Measurements from ENCODE around the gene SPTA1.

The SPTA1 gene

DNA sequence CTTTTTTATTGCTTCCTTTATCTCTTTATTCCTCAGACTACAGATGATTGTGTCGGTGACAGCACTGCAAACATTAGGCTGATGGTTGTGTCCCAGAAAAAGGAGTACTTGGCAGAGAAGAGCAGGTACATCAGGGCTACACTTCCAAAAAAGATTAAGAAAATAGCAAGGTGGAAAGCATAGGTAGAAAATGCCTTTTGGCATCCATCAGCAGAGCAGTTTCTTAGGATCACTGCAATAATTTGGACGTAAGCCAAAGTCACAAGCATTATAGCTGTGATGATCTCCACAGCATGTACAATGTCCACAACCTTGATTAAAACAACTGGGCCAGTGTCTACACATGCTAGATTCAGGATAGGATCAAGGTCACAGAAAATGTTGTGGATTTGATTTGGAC is 8.1 kb upstream of the SPTA1 start:
- TF ChIP-seq GATA3 (IDR thresholded peaks at IDR 0.05; ENCODE audit: low read depth, low read length) (no peak), GATA2 (IDR thresholded peaks at IDR 0.05; ENCODE audit: low read depth, low read length) (no peak)

DNA sequence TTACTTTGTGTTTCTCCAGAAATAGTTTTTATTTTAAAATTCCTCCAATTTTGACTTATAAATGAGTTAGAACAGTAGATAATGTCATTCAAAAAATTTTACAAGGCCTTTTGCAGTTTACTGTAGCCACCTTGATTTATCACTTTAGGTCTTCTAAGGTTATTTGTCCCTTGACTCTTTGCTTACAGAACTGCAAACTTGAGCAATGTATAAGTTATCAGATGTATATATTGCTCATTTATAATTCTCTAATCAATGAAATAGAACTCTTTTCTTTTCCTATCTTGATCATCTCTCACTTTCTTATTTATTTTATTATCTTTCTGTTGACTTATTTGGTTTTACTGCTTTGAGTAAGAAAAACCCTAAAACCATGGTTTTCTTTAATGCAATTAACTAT is 5.8 kb upstream of the SPTA1 start:
- no peak for TF ChIP-seq GATA3 (IDR thresholded peaks at IDR 0.05; ENCODE audit: low read depth, low read length)
- no peak for TF ChIP-seq GATA2 (IDR thresholded peaks at IDR 0.05; ENCODE audit: low read depth, low read length)

DNA sequence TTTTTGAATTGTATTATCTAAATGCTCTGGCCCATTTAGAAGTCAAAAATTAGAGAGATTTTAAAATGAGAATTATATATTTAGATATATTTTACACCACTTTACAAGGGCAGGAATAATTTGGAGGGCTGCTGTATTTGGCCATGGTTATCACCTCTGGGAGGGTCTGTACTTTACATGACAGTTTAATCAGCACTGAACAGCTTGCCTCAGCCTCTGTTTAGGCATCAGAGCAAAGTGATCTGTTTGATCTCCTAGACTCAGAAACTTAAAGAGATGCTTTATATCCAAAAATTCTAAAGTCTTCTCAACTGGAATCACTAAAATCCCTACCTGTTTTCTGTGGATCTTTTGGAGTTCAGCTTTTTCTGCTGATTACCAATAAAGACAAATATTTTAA is 5.4 kb upstream of the SPTA1 start:
- TF ChIP-seq GATA3 (IDR thresholded peaks at IDR 0.05; ENCODE audit: low read depth, low read length) (no peak), GATA2 (IDR thresholded peaks at IDR 0.05; ENCODE audit: low read depth, low read length) (no peak)

DNA sequence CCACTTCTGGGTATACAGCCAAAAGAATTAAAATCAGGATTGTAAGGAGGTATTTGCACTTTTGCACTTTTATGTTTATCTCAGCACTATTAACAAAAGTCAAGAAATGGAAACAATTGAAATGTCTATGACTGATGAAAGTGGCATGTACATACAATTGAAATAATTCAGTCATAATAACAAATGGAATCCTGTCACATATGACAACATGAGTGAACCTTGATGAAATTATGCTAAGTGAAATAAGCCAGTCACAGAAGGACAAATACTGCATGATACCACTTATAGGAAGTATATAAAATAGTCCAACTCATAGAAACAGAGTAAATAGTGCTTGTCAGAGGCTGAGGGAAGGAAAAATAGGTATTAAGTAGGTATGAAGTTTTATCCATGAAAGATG is 3.4 kb upstream of the SPTA1 start:
- TF ChIP-seq GATA2 (IDR thresholded peaks at IDR 0.05; ENCODE audit: low read depth, low read length), result no peak
- no peak for TF ChIP-seq GATA3 (IDR thresholded peaks at IDR 0.05; ENCODE audit: low read depth, low read length)

DNA sequence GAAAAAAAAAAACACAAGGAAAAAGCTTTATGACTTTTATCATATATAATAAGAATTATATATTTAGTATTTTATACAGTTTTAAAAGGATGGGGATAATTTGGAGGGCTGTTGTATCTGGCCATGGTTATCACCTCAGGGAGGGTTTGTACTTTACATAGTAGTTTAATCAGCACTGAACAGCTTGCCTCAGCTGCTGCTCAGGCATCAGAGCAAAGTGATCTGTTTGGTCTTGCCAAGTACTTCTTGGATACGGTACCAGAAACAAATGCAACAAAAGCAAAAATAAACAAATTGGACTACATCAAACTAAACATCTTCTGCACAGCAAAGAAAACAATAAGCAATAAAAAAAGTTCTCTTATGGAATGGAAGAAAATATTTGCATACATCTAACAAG is 2.6 kb upstream of the SPTA1 start:
- no peak for TF ChIP-seq GATA2 (IDR thresholded peaks at IDR 0.05; ENCODE audit: low read depth, low read length)

DNA sequence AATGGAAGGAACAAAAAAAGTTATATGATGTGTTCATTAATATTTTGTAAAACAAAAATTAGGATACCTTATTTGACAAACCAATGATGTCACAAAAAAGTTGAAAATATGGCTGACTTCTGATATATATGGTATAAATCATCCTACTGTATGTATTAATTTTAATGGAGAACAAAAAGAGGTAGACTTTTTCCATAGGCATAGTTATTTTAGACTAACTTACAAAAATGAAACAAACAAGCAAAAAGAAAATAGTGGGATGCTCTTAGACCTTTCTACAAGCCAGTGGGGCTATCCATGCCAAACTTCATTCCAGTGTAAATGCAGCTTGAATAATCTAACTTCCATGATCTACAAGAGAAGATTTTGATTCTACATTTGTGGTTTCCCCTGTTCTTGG is 522 bp upstream of the SPTA1 start:
- no peak for TF ChIP-seq GATA2 (IDR thresholded peaks at IDR 0.05; ENCODE audit: low read depth, low read length)
- no peak for TF ChIP-seq GATA3 (IDR thresholded peaks at IDR 0.05; ENCODE audit: low read depth, low read length)

DNA sequence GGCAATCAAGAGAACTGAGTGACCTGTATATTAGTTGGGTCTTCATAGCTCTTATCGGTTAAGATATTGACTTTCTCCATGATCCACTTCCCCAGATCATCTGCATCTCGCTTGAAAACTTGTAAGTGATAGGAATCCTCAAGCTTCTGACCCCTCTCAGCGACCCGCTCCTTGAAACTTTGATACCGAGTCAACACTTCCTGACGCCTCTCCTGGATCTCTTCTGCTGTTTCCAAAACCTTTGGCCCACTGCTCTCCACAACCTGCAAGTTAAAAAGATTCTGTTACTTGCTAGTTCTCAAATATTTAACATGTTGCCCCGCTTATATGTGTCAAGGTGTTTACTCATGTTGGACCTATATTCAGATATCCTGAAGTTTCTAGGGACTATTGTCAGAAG is 1.4 kb downstream of the SPTA1 start:
- TF ChIP-seq GATA3 (IDR thresholded peaks at IDR 0.05; ENCODE audit: low read depth, low read length) (no peak), GATA2 (IDR thresholded peaks at IDR 0.05; ENCODE audit: low read depth, low read length) (no peak)

DNA sequence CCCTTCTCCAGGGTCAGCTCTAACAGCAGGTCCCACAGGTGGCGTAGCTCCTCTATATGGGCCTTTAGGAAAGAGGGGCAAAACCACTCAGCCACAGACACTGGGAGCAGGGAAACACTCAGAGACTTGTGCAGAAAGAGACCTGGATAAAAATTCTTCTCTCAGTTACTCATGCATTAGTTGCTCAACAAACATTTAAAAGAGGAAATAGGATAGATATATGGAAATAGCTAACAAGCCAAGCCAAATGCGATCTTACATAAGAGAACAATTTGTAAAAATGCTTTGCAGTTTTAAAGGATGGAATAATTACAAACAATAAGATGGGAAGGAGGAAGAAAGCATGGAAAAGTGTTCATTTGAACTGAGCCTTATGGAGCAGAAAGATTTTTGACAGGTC is 4.9 kb downstream of the SPTA1 start:
- TF ChIP-seq GATA2 (IDR thresholded peaks at IDR 0.05; ENCODE audit: low read depth, low read length), result no peak
- no peak for TF ChIP-seq GATA3 (IDR thresholded peaks at IDR 0.05; ENCODE audit: low read depth, low read length)

DNA sequence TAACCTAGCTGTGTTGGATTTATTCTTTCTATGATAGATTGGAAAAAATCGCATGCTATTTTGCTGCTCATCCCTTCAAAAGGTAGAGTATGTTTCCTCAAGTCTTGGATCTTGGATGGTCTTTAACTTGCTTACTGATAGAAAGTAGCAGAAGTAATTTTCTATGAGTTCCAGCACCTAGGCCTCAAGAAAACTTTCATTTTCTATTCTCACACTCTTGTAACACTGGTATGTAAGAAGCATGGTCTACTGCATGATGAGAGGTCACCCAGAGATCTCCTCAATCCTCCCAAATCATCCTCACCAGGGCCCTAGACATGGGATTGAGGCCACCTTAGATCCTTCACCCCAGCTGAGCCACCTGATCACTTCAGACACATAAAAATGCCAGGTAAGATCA is 7.2 kb downstream of the SPTA1 start:
- TF ChIP-seq GATA2 (IDR thresholded peaks at IDR 0.05; ENCODE audit: low read depth, low read length) (no peak), GATA3 (IDR thresholded peaks at IDR 0.05; ENCODE audit: low read depth, low read length) (no peak)

DNA sequence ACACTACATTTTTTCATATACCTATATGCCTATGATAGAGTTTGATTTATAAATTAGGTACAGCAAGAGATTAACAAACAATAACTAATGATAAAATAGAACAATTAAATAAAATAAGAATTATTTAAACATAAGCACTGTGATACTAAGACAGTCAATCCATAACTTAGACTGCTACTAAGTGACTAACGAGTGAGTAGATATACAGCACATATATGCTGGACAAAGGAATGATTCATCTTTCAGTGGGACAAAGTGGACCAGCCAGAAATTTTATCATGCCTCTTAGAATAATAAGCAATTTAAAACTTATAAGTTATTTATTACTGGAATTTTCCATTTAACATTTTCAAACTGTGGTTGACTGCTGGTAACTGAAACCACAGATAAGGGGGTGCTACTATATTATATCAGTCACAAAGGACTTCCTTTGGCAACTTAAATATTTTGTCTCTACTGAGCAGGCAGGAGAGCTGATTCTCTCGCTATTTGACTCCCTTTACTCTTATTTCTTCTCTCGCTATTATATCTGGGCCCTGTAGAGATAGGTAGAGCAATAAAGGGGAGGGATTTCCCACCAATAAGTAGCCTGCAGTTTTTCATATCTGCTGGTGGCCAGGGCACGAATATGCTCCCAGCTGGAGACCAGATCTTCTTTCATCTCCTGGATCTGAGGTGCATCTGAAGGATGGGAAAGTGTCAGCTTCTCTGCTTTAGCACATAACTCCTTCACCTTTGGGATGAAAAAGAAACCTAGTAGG is 10.8 kb downstream of the SPTA1 start:
- TF ChIP-seq GATA3 (IDR thresholded peaks at IDR 0.05; ENCODE audit: low read depth, low read length) (no peak), GATA2 (IDR thresholded peaks at IDR 0.05; ENCODE audit: low read depth, low read length) (no peak)

DNA sequence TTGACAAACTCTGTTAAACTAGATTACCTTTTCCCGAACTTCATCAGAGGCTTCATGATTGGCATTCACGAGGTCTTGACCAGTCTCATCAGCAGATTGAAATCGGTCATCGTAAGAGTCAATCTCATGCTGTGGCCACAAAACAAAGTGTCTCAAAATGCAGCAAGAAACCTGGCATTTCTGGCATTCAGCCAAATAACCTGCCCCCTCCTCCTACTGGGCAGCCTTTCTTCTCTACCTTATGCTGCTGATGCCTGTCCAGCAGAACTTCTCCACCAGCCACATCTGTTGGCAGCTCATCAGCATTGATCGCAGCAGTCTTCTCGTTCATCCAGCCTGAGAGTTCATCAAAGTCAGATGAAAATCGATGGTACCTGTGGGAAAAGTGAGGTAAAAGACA is 12.2 kb downstream of the SPTA1 start:
- TF ChIP-seq GATA2 (IDR thresholded peaks at IDR 0.05; ENCODE audit: low read depth, low read length) (no peak), GATA3 (IDR thresholded peaks at IDR 0.05; ENCODE audit: low read depth, low read length) (no peak)

DNA sequence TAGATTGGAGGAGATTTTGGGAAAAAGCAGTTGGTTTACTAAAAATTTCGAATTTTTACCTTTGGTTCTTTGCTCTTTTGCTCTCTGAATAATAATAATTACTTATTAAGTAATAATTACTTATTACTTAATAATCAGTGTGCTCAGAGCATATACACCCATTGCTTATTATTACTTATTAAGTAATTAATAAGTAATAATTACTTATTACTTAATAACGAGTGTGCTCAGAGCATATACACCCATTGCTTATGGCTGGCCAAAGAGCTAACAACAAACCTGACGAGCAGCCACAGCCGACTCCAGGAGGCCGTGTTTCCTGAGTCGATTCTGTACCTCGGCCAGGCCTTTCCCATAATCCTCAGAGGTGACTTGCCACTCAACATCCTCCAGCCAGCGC is 20.5 kb downstream of the SPTA1 start:
- no peak for TF ChIP-seq GATA3 (IDR thresholded peaks at IDR 0.05; ENCODE audit: low read depth, low read length)
- no peak for TF ChIP-seq GATA2 (IDR thresholded peaks at IDR 0.05; ENCODE audit: low read depth, low read length)

DNA sequence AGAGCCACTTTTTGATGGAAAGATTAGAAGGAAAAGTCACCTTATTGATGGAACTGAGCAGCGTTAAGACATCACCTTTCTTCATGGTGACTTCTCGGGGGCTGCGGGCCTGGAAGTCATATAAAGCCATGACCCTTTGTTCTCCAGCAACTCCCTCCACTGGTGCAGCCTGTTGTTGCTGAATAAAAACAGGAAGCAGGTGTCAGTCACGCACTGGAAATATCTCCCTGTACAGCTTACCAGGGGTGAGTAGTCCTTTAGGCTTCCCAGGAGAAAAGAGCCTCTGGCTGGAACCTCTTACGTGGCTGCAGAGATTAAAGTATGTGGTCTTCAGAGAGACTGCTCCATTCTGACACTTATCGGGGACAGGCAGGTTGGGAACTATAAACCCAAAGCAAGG is 31.9 kb downstream of the SPTA1 start:
- TF ChIP-seq GATA2 (IDR thresholded peaks at IDR 0.05; ENCODE audit: low read depth, low read length) (no peak), GATA3 (IDR thresholded peaks at IDR 0.05; ENCODE audit: low read depth, low read length) (no peak)

DNA sequence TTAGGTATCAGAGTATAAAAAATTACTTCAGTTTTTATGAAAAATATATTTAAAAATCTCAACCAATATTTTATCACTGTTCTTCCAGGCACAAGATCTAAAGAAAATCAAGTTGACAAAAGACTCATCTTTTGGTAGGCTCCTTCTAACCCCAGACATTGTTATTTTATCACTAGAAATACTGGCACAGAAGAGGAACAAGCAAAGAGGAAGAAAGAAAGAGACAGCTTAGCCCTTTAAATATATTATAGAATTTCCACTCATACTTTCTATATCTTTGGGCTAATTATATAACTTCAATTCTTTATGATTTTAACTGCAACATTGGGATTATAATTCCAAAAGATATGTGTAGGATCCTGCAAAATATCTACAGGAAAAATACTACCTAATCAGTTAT is 32.4 kb downstream of the SPTA1 start:
- TF ChIP-seq GATA3 (IDR thresholded peaks at IDR 0.05; ENCODE audit: low read depth, low read length), result no peak

DNA sequence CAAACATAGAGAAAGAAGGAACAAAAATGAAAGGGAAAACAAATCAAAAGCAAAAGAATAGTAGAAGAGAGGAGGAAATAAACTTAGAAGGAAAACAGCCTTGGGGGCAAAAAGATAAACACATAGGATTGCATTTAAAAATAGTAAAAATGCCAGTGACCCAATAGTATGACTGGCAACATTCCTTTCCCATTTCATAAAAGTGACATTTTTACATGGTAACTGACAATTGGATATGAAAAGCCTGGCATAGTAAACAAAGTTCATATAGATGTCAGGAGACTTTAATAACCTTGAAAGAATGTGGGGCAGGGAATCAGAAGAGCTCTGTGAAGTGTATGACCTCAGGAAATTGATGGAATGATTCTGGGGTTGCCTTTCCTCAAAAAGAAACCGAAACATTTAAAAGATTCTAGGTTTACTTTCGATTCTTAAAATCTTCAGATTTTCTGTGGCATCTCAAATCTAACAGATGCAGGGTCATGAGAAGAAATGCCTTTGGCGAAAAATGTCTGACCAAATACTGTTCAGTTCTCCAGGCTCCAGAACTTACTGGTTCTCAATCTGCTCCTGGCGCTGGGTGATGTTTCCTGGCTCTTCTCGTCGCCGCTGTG is 33.7 kb downstream of the SPTA1 start:
- TF ChIP-seq GATA2 (IDR thresholded peaks at IDR 0.05; ENCODE audit: low read depth, low read length), result no peak
- TF ChIP-seq GATA3 (IDR thresholded peaks at IDR 0.05; ENCODE audit: low read depth, low read length), result no peak

DNA sequence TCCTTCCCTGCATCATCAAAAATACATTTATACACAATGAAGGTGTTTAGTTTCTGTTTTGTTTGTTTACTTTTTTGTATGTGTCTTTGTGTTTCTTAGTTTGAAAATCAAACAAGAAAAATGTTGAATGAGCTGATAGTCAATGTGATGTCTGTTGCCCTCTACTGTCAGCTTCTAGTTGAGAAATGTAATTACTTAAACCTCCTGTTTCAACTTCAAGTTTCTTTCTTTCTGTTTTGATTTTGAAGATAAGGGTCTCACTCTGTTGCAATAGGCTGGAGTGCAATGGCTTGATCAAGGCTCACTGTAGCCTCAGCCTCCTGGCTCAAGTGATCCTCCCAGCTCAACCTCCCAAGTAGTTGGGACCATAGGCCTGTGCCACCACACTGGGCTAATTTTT is 37.5 kb downstream of the SPTA1 start:
- TF ChIP-seq GATA2 (IDR thresholded peaks at IDR 0.05; ENCODE audit: low read depth, low read length) (no peak), GATA3 (IDR thresholded peaks at IDR 0.05; ENCODE audit: low read depth, low read length) (no peak)
